Vagina (tissue), 2 donors: ENCODE measurements around the gene F7. TPM values are rescaled to one million over a fixed set of nuclear protein-coding genes. Genes with fewer than 3 reads are reported as not detected.

Experiments
- DNase-seq, 2 donors: peaks; one replicate each; pipeline ENCODE4 v3.0.0-alpha.2; 2017; ENCODE audit errors: extremely low spot score in 2 of 2
- H3K27ac ChIP-seq: fragments of 200-600 bp; sonication (generic); one replicate; pipeline ENCODE4 v1.5.1; 2019
- H3K27me3 ChIP-seq: fragments of 200-600 bp; sonication (generic); one replicate; pipeline ENCODE4 v1.5.1; 2019
- H3K36me3 ChIP-seq, 2 donors: fragments of 200-600 bp; sonication (generic); one replicate each; pipeline ENCODE4 v1.5.1; 2017 to 2019
- H3K4me1 ChIP-seq: fragments of 200-600 bp; sonication (generic); one replicate; pipeline ENCODE4 v1.5.1; 2019
- H3K4me3 ChIP-seq, 2 donors: fragments of 200-600 bp; sonication (generic); 1 replicate in 1 of 2; 2 replicates in 1 of 2; pipeline ENCODE4 v1.5.1; 2016 to 2019
- H3K9me3 ChIP-seq: fragments of 200-600 bp; sonication (generic); one replicate; pipeline ENCODE4 v1.5.1; 2019
- POLR2A ChIP-seq, 2 donors: fragments of 450-650 bp; IDR thresholded peaks; one replicate each; pipeline ENCODE4 v1.6.1; 2017; ENCODE audit warnings: antibody characterized with exemption in 2 of 2, mild to moderate bottlenecking in 2 of 2, moderate library complexity in 2 of 2
- POLR2AphosphoS5 ChIP-seq, 2 donors: sonication (generic); formaldehyde crosslinking; IDR thresholded peaks; one replicate each; pipeline ENCODE4 v1.9.0; 2017; ENCODE audit warnings: antibody characterized with exemption in 2 of 2, mild to moderate bottlenecking in 2 of 2, low read depth in 1 of 2; ENCODE audit not compliant: insufficient read depth in 1 of 2
- intact Hi-C: fragments of 100-400 bp; cut with DNase I; formaldehyde crosslinking; loops from one replicate; pipeline ENCODE4 v1.15.1; 2023
- total RNA-seq: library from RNA; depleted of rRNA; stranded (reverse); fragments of >200 nt; gene quantifications from one replicate; pipeline ENCODE4 v1.2.3, GENCODE V29; 2016
- TF ChIP-seq, protein P1 (sequence below), 3 experiments: fragments of 450-650 bp in 2 of 3; fragments of 200-600 bp in 1 of 3; sonication (generic) in 1 of 3; IDR thresholded peaks; one replicate each; pipeline ENCODE4 v1.5.1; 2017 to 2019; ENCODE audit warnings: antibody characterized with exemption in 3 of 3, mild to moderate bottlenecking in 2 of 3, moderate library complexity in 2 of 3

F7 gene
- total RNA-seq, 1 donor from 2014 or later = not detected

GRCh38 chr13:113063091-113063491, 42.5 kb upstream of the F7 start:
- TF ChIP-seq, protein P1, sequence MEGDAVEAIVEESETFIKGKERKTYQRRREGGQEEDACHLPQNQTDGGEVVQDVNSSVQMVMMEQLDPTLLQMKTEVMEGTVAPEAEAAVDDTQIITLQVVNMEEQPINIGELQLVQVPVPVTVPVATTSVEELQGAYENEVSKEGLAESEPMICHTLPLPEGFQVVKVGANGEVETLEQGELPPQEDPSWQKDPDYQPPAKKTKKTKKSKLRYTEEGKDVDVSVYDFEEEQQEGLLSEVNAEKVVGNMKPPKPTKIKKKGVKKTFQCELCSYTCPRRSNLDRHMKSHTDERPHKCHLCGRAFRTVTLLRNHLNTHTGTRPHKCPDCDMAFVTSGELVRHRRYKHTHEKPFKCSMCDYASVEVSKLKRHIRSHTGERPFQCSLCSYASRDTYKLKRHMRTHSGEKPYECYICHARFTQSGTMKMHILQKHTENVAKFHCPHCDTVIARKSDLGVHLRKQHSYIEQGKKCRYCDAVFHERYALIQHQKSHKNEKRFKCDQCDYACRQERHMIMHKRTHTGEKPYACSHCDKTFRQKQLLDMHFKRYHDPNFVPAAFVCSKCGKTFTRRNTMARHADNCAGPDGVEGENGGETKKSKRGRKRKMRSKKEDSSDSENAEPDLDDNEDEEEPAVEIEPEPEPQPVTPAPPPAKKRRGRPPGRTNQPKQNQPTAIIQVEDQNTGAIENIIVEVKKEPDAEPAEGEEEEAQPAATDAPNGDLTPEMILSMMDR (IDR thresholded peaks at IDR 0.05) = no peak
- TF ChIP-seq POLR2AphosphoS5 (IDR thresholded peaks at IDR 0.05; ENCODE audit: insufficient read depth in 1 of 2, low read depth in 1 of 2) (no peak), POLR2A (IDR thresholded peaks at IDR 0.05) (no peak)
- H3K4me1 ChIP-seq = no peaks in the 10 kb centered on the region
- intact Hi-C loops = no loop called here

GRCh38 chr13:113064000-113064533, 41.5 kb upstream of the F7 start:
- Histone ChIP-seq H3K4me1 (no peaks in the 10 kb centered on the region), H3K36me3 (no peaks in the 10 kb centered on the region), H3K27ac (no peak overlapping the region), H3K27me3 (no peaks in the 10 kb centered on the region), H3K9me3 (no peaks in the 10 kb centered on the region), H3K4me3 (no peak overlapping the region)
- no peak for DNase-seq
- TF ChIP-seq POLR2A (IDR thresholded peaks at IDR 0.05) (no peak), POLR2AphosphoS5 (IDR thresholded peaks at IDR 0.05; ENCODE audit: insufficient read depth in 1 of 2, low read depth in 1 of 2) (peak in 1 of 2 donors; percentile 21)
- TF ChIP-seq, protein P1 (IDR thresholded peaks at IDR 0.05) = no peak
- intact Hi-C loops = no loop called here

More at GRCh38 chr13:113063091-113063491, 42.5 kb upstream of the F7 start:
- H3K27ac ChIP-seq = no peak overlapping the region
- no peak overlapping the region for H3K4me3 ChIP-seq
- DNase-seq = no peak
- no peaks in the 10 kb centered on the region for H3K27me3 ChIP-seq
- no peaks in the 10 kb centered on the region for H3K9me3 ChIP-seq
- no peaks in the 10 kb centered on the region for H3K36me3 ChIP-seq

DNA sequence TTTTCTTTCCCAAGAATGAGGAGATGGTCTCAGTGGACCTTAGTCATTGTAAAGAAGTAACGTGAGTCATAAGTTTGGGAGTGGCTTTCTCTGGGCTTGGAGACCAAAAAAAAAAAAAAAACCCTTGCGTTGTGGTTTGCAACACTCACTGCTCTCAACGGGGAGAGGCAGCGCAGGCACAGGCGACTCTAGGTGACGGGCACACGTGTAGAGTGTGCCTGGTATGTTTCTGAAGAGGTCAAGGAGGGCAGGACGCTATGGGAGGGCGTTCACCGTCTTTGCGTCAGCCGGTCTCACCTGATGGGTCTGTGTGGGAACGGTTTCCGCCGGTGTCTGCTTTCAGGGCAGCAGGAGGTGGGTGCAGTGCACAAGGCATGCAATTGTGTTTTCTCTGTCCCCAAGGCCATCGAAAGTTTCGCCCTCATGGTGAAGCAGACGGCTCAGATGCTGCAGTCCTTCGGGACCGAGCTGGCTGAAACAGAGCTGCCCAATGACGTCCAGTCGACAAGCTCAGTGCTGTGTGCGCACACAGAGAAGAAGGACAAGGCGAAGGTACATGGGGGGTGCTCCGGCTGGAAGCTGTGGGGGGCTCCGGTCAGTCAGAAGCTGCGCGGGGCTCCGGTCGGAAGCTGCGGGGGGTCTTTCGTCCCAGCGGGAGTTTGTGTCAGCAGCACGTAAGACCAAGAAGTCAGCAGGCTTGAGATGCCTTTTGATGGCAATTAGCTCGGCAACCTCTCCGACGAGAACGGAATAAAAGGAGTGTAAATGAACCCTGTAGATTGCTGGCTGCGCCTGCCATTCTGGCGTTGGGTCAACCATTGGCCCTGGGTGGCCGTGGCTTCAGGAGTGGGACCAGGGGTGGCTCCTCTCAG, 40.8 kb upstream of the F7 start:
- H3K9me3 ChIP-seq = no peaks in the 10 kb centered on the region
- H3K36me3 ChIP-seq = no peaks in the 10 kb centered on the region
- no peak overlapping the region for H3K4me3 ChIP-seq
- TF ChIP-seq, protein P1 (IDR thresholded peaks at IDR 0.05) = no peak
- TF ChIP-seq POLR2A (IDR thresholded peaks at IDR 0.05) = no peak
- no peak for TF ChIP-seq POLR2AphosphoS5 (IDR thresholded peaks at IDR 0.05; ENCODE audit: insufficient read depth in 1 of 2, low read depth in 1 of 2)
- no peaks in the 10 kb centered on the region for H3K27me3 ChIP-seq
- intact Hi-C loops = no loop called here
- no peak for DNase-seq
- no peak overlapping the region for H3K27ac ChIP-seq
- H3K4me1 ChIP-seq = no peaks in the 10 kb centered on the region

- Histone ChIP-seq H3K9me3 (no peaks in the 10 kb centered on the region), H3K27ac (no peak overlapping the region), H3K36me3 (no peaks in the 10 kb centered on the region), H3K27me3 (no peaks in the 10 kb centered on the region), H3K4me1 (no peaks in the 10 kb centered on the region), H3K4me3 (no peak overlapping the region)
- TF ChIP-seq, protein P1 (IDR thresholded peaks at IDR 0.05) = no peak
- TF ChIP-seq POLR2A (IDR thresholded peaks at IDR 0.05) (no peak), POLR2AphosphoS5 (IDR thresholded peaks at IDR 0.05; ENCODE audit: insufficient read depth in 1 of 2, low read depth in 1 of 2) (no peak)
- no peak for DNase-seq
- intact Hi-C loops = no loop called here
Measured at GRCh38 chr13:113065406-113066141, 40.0 kb upstream of the F7 start.
